HUDEP-2 (cell line): ENCODE measurements around the gene HACD2.

Source experiments
- DNase-seq, 76 experiments: peaks; one replicate each; lab custom pipeline; 2025; ENCODE audit not compliant: unreplicated experiment in 76 of 76; lab: John Stamatoyannopoulos, UW

Gene HACD2

DNA sequence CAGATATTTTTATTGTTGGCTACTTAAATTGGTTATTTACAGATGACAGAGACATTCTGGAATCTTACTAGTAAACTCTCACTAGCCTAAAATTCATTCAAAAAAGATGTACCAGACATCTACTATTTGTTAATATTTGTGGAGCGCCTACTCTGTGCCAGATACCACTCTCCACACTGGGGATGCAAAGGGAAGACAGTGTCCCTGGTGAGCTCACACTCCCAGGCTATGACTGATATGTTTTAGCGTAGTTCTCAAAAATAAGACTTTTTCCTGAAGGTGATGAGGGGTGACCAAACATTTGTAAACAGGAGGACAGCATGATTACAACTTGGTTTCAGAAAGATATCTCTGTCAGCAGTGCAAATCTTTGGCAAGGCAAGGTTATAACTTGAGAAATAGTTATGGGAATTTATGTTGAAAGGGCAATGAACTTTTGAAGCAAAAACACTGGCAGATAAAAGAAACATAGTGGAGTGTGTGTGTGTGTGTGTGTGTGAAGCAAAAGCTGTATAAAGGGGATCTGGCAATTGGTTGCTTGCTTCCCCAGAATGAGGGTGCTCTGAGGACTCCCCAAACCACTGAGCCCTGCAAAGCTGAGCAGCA is 51.2 kb downstream of the HACD2 start:
- no peak for DNase-seq

DNA sequence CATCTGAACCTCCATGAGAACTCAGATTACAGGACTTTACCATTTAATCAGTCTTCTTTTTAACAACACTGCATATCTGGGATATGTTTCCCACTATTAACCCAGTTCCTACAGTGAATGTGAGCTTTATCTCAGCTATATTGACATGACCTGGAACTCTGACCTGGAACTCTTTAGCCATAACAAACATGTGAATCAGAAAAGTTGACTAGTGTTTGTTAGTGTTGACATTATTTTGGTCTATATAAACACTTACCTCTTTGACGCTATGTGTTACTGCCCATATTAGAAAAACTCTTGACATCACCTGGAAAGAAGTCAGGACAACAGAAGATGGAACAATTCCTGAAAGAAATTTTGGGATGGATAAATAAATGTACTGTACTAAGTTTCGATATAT is 56.7 kb downstream of the HACD2 start:
- DNase-seq, result no peak

DNA sequence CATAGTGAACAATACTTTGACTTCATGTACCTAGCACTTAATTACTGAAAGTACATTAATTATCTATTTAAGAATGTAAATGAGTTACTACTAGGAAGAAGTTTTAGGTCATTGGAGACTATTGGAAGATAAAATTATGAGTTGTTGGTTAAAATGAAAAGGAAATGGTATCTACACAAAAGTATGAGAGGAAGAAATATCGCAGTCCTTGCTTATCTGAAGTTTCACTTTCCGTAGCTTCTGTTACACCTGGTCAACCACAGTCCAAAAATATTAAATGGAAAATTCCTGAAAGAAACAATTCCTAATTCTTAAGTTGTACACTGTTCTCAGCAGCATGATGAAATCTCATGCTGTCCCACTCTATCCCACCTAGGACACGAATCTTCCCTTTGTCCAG is 57.8 kb downstream of the HACD2 start:
- DNase-seq, result no peak

DNA sequence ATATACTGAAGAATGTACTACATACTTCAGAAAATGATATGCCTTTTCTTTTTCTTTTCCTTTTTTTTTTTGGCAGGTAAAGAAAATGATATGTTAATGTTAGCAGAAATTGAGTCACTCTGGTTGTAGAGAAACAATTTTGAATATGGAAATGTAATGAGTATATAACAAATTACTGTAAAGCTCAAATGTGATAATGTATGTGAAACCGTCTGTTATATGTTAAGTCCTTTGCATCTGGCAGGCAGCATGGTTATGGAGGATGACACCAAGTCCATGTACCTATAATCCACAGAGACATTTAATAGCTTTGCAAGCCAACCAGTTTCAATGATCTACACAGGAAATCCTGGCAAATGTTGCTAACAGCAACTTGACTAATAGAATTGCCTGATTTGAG is 58.4 kb downstream of the HACD2 start:
- DNase-seq, result no peak

DNA sequence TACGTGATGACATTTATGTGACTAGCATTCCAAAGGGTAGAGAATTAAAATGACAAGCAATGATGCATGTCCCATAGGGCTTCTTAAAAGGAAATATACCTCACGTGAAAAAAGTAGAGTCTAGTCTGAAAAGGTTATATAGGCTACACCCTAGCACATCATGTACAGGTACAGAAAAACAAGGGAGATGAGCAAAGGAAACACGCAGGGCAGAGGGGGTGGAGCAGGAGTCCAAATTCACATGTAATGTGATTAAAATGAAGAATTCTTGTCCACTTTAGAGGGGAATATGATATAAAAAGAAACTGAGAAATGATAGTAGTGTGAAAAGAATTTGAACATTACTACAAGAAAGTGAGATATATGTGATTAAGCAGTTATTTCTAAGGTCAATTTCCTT is 59.4 kb downstream of the HACD2 start:
- DNase-seq, result no peak

DNA sequence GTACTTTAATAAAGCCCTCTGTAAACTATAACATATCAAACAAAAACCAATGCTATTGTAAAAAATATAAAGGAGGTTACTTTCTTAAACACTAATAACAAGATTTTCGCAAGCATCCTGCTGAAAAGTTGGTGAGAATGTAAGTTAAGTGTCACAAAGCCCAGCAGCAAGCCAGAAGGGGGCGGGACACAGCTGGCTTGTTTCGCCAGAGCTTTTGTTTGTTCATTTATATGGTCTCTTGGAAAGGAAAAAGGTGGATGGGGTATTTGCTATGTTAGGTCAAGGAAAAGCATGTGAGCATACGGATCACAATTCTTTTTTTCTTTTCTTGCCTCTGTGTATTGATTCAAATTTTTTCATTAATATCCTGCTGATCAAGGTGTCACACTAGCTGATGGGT is 59.9 kb downstream of the HACD2 start:
- DNase-seq, result no peak

DNA sequence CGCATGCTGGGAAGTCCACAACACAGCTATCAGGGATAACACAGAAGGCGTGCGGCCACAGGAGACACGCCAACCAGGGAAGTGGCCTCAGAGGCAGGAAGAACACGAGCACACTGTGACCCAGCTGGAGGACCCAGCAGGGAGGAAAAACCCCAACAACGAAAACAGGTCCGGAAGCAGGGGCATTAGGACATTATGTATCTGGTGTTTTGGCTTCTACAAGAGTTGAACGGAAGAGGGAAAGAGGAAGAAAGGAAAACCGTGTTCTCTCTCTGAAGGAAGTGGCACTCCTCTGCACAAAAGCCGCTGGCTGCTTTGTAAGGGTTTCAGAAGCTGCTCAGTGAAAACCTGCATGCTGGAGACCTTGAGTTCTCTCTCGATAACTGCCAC is 61.8 kb downstream of the HACD2 start:
- DNase-seq, result no peak

DNA sequence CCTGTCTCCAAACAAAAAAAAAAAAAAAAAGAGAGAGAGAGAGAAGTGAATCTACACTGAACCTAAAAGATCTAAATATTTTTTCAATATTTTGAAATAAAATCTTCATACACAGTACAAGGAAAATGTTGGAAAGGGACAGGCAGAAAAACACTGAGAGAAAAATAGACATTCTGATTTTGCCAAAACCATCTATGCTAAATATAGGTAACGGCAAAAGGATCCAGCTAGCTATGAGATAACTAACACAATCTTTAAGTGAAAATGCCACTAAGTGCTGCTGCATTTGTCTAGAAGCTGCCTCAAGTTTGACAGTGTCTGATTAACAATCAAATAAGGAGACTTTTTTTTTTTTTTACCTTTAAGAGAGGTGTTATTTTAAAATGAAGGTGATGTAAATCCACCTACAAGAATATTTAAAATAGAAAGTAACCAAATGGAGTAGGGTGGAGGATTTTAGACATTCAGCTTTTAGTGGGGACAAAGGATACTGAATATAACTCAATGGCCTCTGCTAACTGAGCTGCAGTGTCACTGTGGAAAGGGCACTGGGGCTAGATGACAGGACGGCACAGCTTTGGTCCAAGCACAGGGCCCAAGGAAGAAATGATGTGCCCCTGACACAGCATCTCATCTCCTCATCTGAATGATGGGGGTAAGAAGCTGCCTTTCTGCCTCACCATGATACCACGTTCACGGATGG is 62.4 kb downstream of the HACD2 start:
- DNase-seq, result no peak

DNA sequence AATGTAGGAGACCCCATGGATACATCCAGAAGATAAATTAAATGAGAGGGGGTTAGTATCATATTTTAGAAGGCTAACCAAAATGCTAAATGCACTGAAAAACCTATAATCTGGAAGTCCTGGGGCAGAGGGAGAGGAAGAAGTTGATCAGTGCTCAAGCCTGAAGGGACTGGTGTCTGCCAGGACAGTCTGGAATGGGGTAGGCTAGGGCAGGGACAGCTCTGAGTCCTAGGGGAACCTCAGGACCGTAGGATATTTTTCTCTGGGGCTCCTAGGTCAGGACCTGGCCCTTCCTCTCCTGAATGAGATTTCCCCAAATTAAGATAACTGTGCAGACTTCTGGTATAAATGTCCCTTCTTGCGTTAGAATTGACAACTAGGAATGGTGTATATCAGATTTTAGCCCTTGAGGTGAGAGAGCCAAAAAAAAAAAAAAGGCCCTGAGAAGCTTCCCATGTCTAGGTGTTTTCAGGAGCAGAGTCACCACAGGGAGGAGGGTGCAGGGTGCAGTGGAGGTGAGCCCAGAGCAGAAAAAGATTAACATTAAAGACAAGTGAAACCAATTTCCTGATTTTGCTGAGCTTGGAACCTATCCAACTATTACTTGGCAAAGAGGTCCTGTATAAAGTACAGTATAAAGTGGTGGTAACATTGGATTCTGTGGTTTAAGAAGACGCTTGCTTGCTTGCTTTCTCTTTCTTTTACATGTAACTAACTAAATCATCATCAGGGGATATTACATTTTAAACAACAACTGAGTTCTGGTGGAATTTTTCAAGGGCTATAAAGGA is 63.5 kb downstream of the HACD2 start:
- peak in 1 of 76 experiments; percentile 4 for DNase-seq

DNA sequence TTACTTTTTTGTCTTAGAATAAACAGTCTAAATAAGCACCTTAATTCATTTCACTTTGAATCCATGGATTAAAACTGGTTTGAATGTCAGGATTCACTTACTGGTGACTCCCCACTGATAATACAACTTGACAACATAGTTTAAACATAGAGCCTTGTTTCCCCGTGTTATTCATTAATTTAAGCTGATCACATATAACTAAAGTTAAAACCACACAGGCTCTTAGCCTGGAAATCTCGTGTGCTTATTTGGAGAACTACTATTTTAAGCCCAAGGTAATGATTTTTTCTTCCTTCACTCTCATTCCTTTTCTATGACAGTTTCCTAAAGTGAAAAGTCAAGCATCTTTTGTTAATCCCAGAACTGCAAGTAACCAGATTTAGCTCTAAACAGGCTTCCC is 64.2 kb downstream of the HACD2 start:
- no peak for DNase-seq

DNA sequence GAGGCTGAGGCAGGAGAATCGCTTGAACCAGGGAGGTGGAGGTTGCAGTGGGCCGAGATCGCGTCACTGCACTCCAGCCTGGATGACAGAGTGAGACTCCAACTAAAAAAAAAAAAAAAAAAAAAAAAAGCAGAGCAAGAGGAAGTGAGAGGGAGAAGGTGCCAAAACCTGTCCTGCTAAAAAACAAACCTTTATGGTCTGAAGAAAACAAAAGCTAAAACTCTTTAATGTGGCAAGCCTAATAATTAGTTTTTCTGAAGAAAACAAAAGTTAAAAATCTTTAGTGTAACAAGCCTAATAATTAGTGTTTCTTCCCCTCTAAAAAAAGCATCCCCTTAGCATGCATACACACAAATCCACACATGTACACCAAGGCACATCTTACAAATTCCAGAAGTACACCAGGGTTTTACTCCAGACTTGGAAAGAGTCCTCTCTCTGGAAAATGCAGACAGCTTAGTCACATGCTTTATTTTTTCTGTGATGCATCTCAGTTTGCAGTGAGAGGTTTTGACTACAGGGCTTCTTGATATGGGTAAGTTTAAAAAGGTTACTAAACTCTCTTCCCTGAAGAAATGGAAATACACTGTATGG is 65.9 kb downstream of the HACD2 start:
- DNase-seq, result no peak

DNA sequence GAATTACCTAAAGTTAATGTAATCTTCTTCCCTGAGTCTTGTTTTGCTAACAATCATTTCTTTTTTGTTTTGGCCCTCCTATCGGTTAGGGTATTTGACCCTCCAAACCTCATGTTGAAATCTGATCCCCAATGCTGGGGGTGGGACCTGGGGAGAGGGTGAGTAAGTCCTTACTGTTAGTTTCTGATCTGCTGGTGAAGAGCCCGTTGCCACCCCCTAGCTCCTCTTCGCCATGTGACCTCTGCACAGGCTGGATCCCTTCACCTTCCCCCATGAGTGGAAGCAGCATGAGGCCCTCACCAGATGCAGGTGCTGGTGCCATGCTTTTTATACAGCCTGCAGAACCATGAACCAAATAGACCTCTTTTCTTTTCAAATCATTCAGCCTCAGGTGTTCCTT is 73.1 kb downstream of the HACD2 start:
- no peak for DNase-seq

DNA sequence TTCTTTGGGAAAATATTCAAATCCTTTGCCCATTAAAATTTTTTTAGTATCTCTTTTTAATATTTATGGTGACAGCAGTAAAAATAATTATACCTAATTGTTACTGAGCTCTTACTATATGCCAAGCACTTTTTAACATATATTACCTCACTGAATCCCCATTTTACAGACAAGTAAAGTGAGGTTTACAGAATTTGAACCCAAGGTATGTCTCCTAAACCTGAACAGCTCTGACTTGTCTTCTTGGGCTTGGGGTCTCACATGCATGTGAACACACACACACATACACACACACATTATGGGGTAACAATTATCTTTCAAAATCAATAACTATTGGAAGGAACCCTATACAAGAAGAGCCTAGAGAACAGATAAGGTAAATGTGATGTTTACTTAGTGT is 73.8 kb downstream of the HACD2 start:
- DNase-seq, result no peak

DNA sequence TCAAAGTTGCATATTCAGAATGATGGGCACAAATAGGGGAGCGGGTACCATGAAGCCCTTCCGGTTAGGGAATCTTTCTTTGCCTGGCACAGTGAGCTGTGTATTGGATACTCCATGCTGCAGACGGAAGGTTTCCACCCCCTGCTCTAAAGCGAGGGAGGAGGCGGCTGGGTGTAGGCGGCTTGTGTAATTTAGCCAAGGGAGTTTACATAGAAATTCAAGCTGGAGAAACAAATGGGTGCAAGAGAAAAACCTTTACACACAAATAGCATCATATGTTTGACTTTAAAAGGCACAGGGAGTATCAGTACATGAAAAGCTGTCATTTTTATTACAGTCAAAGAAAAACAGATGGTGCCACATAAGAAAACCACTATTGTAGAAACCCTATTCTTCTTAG is 76.7 kb downstream of the HACD2 start:
- DNase-seq, result no peak

DNA sequence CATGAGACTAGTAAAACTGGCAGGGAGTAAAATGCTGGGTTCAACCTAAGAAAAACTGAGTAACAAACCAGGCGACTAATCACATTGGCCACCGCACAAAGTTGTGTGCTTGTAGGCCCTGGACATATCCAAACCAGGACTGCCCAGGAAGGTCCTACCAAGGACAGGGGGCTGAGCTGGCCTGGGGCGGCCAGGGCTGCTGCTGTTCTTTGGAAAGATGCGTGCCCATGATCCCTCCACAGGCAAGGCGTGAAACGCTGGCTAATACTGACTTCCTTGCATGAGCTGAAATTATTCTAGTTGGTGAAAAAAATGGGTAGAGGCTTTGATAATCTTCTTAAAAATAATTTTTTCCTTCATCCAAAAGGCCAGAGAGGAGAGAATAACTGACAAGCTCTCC is 79.0 kb downstream of the HACD2 start:
- DNase-seq, result no peak

DNA sequence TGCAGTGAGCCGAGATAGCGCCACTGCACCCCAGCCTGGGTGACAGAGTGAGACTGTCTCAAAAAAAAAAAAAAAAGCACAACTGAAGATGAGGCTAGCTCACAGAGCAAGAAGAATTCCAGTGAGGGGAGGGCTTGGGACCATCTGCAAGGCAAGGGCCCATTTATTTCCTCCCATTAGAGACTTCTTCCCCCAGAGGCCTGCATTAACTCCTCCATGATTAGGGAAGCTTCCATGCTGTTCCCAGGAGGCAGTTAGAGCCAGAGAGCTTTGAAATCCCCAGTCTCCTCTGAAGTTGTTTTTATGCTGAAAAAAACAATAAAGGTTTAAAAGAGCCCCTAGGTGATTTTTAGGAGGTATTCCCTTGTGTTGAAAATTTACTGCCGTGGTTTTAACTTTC is 81.7 kb downstream of the HACD2 start:
- no peak for DNase-seq

DNA sequence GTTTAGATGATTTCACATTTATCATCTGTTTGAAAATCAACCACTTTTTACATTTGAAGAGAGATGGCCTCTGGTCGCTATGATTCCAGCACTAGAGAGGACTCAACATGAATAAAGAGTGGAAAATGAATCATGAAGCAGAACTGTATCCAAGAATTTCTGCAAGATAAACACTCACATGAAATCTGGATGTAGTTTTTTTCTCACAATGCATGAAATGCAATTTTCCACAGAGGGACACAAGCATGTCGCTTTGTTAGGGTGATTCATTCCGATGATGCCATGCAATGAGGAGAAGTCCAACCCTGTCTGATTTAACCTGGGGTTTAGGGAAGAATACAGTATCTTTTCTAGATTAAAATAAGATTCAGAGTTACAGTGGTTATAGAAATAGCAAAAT is 85.5 kb downstream of the HACD2 start:
- no peak for DNase-seq

DNA sequence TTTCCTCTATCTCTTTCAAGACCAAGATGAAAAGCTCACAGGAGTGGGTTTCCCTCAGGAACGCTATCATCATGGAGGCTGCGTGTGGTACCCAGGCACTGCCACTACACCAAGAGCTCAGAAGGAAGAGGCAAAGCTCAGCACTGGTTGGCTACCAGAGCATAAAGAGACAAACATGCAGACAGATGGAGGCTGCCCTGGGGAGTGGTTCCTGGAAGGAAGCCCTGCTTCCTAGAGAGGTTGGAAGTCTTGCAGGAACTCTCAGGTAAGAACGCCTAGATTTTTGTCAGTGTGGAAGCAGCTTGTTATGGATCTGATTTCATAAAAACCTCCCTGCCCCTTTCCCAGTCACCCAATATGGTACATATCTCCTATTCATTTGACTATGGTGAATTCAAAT is 86.1 kb downstream of the HACD2 start:
- no peak for DNase-seq

DNA sequence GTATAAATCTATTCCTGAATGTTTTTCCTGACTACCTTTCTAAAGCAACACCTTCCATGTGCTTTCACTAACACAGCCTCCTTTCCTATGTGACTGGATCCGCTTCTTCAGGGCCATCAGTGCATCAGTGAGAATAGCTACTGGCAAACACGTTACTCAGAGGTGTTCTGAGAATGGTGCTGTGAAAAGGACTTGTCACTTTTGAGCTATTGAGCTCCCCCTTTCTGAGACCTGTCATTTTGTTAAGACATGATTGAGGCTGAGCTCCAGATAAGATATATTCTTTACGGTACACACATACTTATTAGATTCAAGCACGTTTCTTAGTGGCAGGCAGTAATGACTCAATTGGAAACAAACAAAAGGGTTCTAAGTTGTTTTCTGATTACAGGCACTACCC is 90.9 kb downstream of the HACD2 start:
- DNase-seq, result no peak

DNA sequence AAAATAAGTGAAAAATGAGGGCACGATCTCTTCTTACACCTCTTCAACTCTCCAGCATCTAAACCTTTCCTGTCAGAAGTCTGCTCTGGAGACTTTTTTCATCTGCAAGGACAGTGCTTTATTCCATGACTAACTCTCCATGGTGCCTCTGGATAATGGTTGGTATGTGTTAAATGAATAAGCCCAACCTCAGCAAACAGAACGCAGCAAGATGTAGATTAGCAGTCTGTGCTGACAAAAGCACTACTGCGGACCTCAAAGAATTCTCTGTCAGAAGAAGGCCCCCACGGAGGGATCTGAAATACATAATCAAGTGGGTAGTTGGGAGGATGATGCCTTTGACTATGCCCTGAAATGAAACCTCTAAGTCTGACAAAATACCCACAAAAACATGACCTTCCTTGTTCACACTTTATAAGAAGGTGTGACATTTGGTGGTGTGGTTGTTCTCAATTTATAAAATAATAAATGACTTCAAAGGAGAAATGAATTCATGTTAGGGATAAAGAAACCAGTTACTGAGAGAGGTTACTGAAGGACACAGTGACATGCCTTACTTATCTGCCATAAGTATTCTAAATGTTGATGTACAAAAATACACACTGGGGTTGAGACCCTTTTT is 92.8 kb downstream of the HACD2 start:
- DNase-seq, result no peak

DNA sequence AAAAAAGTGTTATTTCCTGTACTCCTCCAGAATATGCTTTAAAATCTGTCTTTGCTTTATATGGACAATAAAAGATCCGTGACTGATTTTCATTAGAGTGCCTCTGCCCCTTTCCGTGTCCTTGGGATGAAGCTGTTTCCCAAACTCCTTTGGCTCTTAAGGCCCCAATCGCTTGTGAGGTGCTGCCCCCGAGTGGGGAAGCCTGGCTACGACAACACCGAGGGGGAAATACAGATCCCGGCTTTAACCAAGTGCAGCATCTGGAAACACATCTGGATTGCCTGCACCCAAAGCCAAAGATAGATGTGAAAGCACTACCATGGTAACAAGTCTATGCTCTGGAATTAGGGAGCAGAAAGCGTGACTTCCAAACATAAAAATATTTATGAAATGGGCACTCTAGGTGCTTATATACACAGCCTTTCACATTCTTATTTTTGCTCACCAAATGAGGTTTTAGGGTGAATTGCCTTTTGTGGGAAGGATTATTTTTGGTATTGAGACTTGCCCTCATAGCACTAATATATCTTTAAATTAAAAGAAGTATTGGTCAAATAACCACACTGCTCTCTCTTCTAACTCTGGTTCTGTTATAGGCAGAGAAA is 95.4 kb downstream of the HACD2 start:
- peak in 47 of 76 experiments; percentile 1 to 57 (median 20) for DNase-seq
